Activated CD4-positive, alpha-beta memory T cell treated with anti-CD3 and anti-CD28 coated beads, Interleukin-2, amount 10 ng/mL, durations not matched to agents 7 days and 5 days (primary cell): ENCODE results near the gene ENTHD1. TPM values are rescaled to one million over a fixed set of nuclear protein-coding genes. Genes with fewer than 3 reads are reported as not detected.
A peak's percentile ranks its signal among the peaks of the same experiment; 100 is the strongest.

Source experiments
- CTCF ChIA-PET: fragments of 350-600 bp; sonication (Branson Sonifier 250); formaldehyde crosslinking; loops from one replicate; lab custom pipeline; 2021; ENCODE audit warnings: antibody characterized with exemption, inconsistent platforms; lab: Charles Lee
- POLR2A ChIA-PET: fragments of 350-600 bp; sonication (Branson Sonifier 250); formaldehyde crosslinking; loops from one replicate; lab custom pipeline; 2021; ENCODE audit warnings: antibody characterized with exemption; lab: Charles Lee
- DNase-seq: peaks from one replicate; pipeline ENCODE4 v3.0.0-alpha.2; 2020
- H3K27ac Mint-ChIP-seq: one replicate; pipeline ENCODE4 v1.8.0; 2021; ENCODE audit warnings: mild to moderate bottlenecking, mixed read lengths
- H3K27me3 Mint-ChIP-seq: one replicate; pipeline ENCODE4 v1.8.0; 2021; ENCODE audit warnings: mixed read lengths
- H3K36me3 Mint-ChIP-seq: one replicate; pipeline ENCODE4 v1.8.0; 2021; ENCODE audit warnings: low read depth, mixed read lengths
- H3K4me1 Mint-ChIP-seq: one replicate; pipeline ENCODE4 v1.8.0; 2021; ENCODE audit warnings: mixed read lengths
- H3K4me3 Mint-ChIP-seq: one replicate; pipeline ENCODE4 v1.8.0; 2021; ENCODE audit warnings: mild to moderate bottlenecking, mixed read lengths
- H3K9me3 Mint-ChIP-seq: one replicate; pipeline ENCODE4 v1.8.0; 2021; ENCODE audit warnings: mixed read lengths
- total RNA-seq, 2 experiments: library from RNA; stranded (reverse); gene quantifications; one replicate each; pipeline ENCODE4 v1.2.3, GENCODE V29; 2021

The ENTHD1 gene
- total RNA-seq, 2 experiments from 2014 or later = 0.13 TPM; not detected in 1

DNA sequence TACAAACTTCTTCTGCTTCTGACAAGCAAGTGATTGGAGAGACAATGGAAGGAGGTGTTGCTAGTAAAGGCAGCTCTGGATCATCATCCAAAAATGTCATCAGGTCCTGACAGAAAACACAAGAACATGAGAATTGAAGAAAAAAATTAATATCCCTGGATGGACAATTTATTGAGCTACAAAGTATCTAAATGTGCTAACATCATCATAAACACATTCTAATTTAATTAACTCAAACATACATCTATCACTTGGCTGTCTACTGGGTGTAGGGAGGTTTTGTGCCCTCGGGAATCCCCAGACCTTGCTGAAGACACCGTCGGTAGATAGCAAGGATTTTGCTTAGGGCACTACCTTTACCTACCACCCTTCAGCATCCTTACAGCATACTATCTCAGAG is 72.6 kb downstream of the ENTHD1 start:
- ChIA-PET CTCF (no interaction called here), POLR2A (no interaction called here)
- H3K4me3 Mint-ChIP-seq = no peak overlapping the region
- no peak overlapping the region for H3K27ac Mint-ChIP-seq
- no peak for DNase-seq
- peaks cover 8% of the 10 kb centered on the region for H3K4me1 Mint-ChIP-seq
- peaks cover 5% of the 10 kb centered on the region for H3K27me3 Mint-ChIP-seq
- H3K36me3 Mint-ChIP-seq = peaks cover 3% of the 10 kb centered on the region
- H3K9me3 Mint-ChIP-seq = no peaks in the 10 kb centered on the region

DNA sequence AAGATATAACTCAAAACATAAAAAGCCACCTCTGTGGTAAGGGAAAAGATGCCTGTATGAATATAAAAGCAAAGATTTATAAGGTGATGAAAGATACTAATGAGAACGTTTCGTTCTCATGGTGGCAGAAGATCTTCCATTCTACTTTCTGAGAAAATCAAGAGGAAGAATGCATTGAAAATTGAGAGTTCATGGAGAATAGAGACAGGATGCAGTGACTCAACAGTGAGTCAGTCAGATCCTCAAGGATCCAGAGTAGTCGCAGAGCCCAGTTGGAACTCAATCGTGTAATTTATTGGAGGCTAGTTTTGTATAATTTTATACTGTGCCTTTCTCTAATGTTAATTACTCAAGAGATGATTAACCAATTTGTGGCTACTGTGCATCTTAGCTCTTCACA is 73.3 kb downstream of the ENTHD1 start:
- Mint-ChIP-seq H3K36me3 (peaks cover 3% of the 10 kb centered on the region), H3K4me1 (peaks cover 3% of the 10 kb centered on the region), H3K27ac (no peak overlapping the region), H3K4me3 (no peak overlapping the region), H3K9me3 (no peaks in the 10 kb centered on the region), H3K27me3 (peaks cover 5% of the 10 kb centered on the region)
- no peak for DNase-seq
- ChIA-PET CTCF (no interaction called here), POLR2A (no interaction called here)

DNA sequence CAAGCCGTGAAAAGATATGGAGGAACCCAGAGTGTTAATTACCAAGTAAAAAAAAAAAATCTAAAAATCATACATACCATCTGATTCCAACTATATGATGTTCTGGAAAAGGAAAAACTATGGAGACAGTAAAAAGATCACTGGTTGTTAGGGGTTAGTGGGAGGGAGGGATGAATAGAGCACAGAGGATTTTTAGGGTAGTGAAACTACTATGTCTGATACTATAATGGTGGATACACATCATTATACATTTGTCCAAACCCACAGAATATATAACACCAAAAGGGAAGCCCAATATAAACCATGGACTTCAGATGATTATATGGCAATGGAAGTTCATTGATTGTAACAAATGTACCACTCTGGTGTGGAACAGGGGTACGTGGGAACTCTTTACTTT is 74.1 kb downstream of the ENTHD1 start:
- peaks cover 6% of the 10 kb centered on the region for H3K4me1 Mint-ChIP-seq
- no peaks in the 10 kb centered on the region for H3K36me3 Mint-ChIP-seq
- H3K9me3 Mint-ChIP-seq = no peaks in the 10 kb centered on the region
- no peak overlapping the region for H3K27ac Mint-ChIP-seq
- H3K4me3 Mint-ChIP-seq = no peak overlapping the region
- ChIA-PET POLR2A (no interaction called here), CTCF (no interaction called here)
- no peak for DNase-seq
- H3K27me3 Mint-ChIP-seq = peaks cover 5% of the 10 kb centered on the region

- no peaks in the 10 kb centered on the region for H3K9me3 Mint-ChIP-seq
- peaks cover 5% of the 10 kb centered on the region for H3K27me3 Mint-ChIP-seq
- POLR2A ChIA-PET = no interaction called here
- no peak overlapping the region for H3K4me3 Mint-ChIP-seq
- no peak for DNase-seq
- CTCF ChIA-PET = no interaction called here
- H3K27ac Mint-ChIP-seq = no peak overlapping the region
- peaks cover 8% of the 10 kb centered on the region for H3K4me1 Mint-ChIP-seq
- no peaks in the 10 kb centered on the region for H3K36me3 Mint-ChIP-seq
Observed at GRCh38 chr22:39818094-39818493, 75.5 kb downstream of the ENTHD1 start.

DNA sequence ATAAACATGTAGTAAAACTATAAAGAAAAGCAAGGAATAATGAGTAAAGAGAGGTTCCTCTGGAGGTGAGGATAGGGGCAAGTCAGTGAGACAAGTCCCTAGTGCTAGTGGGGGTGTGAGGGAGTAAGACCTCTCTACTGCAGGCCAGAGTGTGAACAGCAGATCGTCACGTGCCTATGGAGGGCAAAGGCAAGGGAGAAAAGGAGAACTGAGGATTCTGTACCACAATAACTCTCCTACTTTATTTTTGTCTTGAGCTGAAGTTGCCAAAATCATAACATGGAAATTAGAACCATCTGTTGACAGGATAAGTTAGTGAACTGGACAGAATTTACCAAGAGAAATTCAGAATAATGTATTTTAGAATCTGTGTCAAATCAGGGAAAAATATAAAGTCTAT is 77.6 kb downstream of the ENTHD1 start:
- no peaks in the 10 kb centered on the region for H3K27me3 Mint-ChIP-seq
- peaks cover 8% of the 10 kb centered on the region for H3K4me1 Mint-ChIP-seq
- no peak overlapping the region for H3K27ac Mint-ChIP-seq
- no peak overlapping the region for H3K4me3 Mint-ChIP-seq
- no peaks in the 10 kb centered on the region for H3K9me3 Mint-ChIP-seq
- H3K36me3 Mint-ChIP-seq = no peaks in the 10 kb centered on the region
- DNase-seq = no peak
- ChIA-PET CTCF (no interaction called here), POLR2A (no interaction called here)

DNA sequence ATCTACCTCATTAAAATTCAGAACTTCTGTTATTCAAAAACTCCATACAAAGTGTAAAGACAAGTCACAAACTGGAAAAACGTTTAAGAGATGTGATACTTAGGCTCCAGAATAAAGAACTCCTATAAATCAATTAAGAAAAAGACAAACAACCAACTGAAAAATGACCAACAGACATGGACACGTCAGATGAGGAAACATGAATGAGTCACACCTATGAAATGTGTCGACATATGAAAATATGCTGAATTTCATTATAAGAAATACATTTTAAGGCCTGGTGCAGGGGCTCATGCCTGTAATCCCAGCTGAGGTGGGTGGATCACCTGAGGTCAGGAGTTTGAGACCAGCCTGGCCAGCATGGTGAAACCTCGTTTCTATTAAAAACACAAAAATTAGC is 78.7 kb downstream of the ENTHD1 start:
- Mint-ChIP-seq H3K27me3 (no peaks in the 10 kb centered on the region), H3K36me3 (no peaks in the 10 kb centered on the region), H3K4me3 (no peak overlapping the region), H3K9me3 (no peaks in the 10 kb centered on the region), H3K4me1 (peaks cover 12% of the 10 kb centered on the region), H3K27ac (no peak overlapping the region)
- CTCF ChIA-PET = no interaction called here
- DNase-seq = no peak
- POLR2A ChIA-PET = no interaction called here

- no peaks in the 10 kb centered on the region for H3K9me3 Mint-ChIP-seq
- no peak for DNase-seq
- no peak overlapping the region for H3K4me3 Mint-ChIP-seq
- ChIA-PET POLR2A (interaction anchor here (0.6 to 1.3 kb wide), 4 partner anchors 30 to 531 kb away, joined by 3 to 4 read pairs (median 4); no protein-coding TSS in a partner anchor), CTCF (interaction anchor here (0.6 to 1.1 kb wide), 3 partner anchors 22 to 1047 kb away, joined by 3 read pairs; no protein-coding TSS in a partner anchor)
- H3K36me3 Mint-ChIP-seq = no peaks in the 10 kb centered on the region
- no peaks in the 10 kb centered on the region for H3K27me3 Mint-ChIP-seq
- peaks cover 31% of the 10 kb centered on the region for H3K4me1 Mint-ChIP-seq
- no peak overlapping the region for H3K27ac Mint-ChIP-seq
Observed at GRCh38 chr22:39809772-39810557, 83.6 kb downstream of the ENTHD1 start.

GRCh38 chr22:39808081-39808480 is 85.5 kb downstream of the ENTHD1 start:
- H3K9me3 Mint-ChIP-seq = no peaks in the 10 kb centered on the region
- ChIA-PET CTCF (interaction anchor here (0.6 kb wide), 1 partner anchor 382 kb away, joined by 3 read pairs; no protein-coding TSS in a partner anchor), POLR2A (no interaction called here)
- H3K27ac Mint-ChIP-seq = no peak overlapping the region
- no peaks in the 10 kb centered on the region for H3K36me3 Mint-ChIP-seq
- H3K4me1 Mint-ChIP-seq = peaks cover 26% of the 10 kb centered on the region
- peaks cover 6% of the 10 kb centered on the region for H3K27me3 Mint-ChIP-seq
- DNase-seq = peak; percentile 22
- H3K4me3 Mint-ChIP-seq = no peak overlapping the region

- H3K27me3 Mint-ChIP-seq = peaks cover 20% of the 10 kb centered on the region
- POLR2A ChIA-PET = interaction anchor here (1.5 kb wide), 1 partner anchor 94 kb away, joined by 3 read pairs; the partner anchor contains the start of gene GRAP2
- no peak overlapping the region for H3K27ac Mint-ChIP-seq
- peaks cover 26% of the 10 kb centered on the region for H3K4me1 Mint-ChIP-seq
- CTCF ChIA-PET = no interaction called here
- H3K4me3 Mint-ChIP-seq = no peak overlapping the region
- H3K36me3 Mint-ChIP-seq = no peaks in the 10 kb centered on the region
- no peaks in the 10 kb centered on the region for H3K9me3 Mint-ChIP-seq
- no peak for DNase-seq
Observed at GRCh38 chr22:39806109-39806508, 87.5 kb downstream of the ENTHD1 start.

DNA sequence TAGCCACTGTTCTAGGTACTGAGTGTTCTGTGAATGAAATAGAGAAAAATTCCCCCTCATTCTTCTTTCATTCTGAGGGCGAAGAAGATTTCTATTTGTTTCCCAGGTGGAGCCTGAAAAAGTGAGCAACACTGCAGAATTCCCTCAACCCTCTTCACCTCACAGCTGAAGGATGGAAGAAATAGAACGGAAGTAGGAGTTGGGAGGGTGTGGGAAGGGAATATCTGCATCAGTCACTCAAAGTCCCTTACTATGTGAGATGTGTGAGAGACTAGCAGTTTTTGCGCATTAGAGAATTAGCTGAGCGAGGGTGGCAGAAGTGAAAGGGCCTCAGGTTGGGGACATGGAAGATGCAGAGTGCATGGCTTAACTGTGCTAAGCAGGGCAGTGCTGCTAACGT is 88.4 kb downstream of the ENTHD1 start:
- no peak overlapping the region for H3K4me3 Mint-ChIP-seq
- peaks cover 2% of the 10 kb centered on the region for H3K36me3 Mint-ChIP-seq
- no peak for DNase-seq
- ChIA-PET CTCF (no interaction called here), POLR2A (interaction anchor here (1.5 kb wide), 1 partner anchor 95 kb away, joined by 3 read pairs; the partner anchor contains the start of gene GRAP2)
- no peak overlapping the region for H3K27ac Mint-ChIP-seq
- H3K4me1 Mint-ChIP-seq = peaks cover 23% of the 10 kb centered on the region
- peaks cover 2% of the 10 kb centered on the region for H3K9me3 Mint-ChIP-seq
- H3K27me3 Mint-ChIP-seq = peaks cover 22% of the 10 kb centered on the region

DNA sequence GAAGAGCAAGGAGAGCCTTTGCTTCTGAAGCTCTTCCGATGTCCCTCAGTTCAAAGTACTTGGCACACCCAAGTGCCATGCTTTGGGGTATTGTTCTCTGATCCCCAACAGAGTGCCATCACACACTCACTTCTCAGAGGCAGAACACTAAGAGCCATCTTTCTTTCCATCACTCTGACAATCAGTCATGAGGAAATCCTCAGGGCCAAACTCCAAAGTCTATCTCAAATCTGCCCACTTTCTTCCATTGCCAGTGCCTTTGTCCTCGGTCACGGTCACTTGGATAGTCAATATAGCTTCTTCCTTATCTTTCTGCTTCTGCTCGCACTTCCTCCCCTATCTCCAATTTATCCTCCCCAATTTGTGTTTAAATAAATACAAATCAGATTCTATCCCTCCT is 90.9 kb downstream of the ENTHD1 start:
- H3K9me3 Mint-ChIP-seq = peaks cover 19% of the 10 kb centered on the region
- H3K4me1 Mint-ChIP-seq = peaks cover 10% of the 10 kb centered on the region
- peaks cover 8% of the 10 kb centered on the region for H3K36me3 Mint-ChIP-seq
- CTCF ChIA-PET = no interaction called here
- POLR2A ChIA-PET = no interaction called here
- peaks cover 23% of the 10 kb centered on the region for H3K27me3 Mint-ChIP-seq
- no peak for DNase-seq
- no peak overlapping the region for H3K27ac Mint-ChIP-seq
- H3K4me3 Mint-ChIP-seq = no peak overlapping the region

GRCh38 chr22:39800790-39801520 is 92.6 kb downstream of the ENTHD1 start:
- H3K9me3 Mint-ChIP-seq = peaks cover 28% of the 10 kb centered on the region

DNA sequence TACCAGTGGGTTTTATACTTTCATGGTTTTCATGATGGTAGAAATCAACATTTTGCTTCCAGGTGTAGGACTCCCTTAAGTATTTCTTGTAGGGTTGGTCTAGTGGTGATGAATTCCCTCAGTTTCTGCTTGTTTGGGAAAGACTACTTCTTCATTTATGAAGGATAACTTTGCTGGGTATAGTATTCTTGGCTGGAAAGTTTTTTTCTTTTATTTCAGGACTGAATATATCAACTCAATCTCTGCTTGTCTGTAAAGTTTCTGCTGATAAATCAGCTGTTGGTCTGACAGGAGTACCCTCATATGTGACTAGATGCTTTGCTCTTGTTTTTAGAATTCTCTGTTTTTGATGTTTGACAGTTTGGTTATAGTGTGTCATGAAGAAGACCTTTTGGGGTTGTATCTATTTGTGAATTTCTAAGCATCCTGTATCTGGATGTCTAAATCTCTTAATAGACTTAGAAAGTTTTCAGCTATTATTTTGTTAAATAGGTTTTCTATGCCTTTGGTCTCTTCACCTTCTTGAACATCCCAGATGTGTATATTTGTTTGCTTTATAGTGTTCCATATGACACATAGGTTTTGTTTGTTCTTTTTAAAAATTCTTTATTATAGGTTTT is 95.9 kb downstream of the ENTHD1 start:
- DNase-seq = no peak
- ChIA-PET CTCF (no interaction called here), POLR2A (no interaction called here)
- Mint-ChIP-seq H3K36me3 (peaks cover 17% of the 10 kb centered on the region), H3K9me3 (peaks cover 34% of the 10 kb centered on the region), H3K4me1 (no peaks in the 10 kb centered on the region), H3K4me3 (no peak overlapping the region), H3K27me3 (peaks cover 29% of the 10 kb centered on the region), H3K27ac (no peak overlapping the region)

More at GRCh38 chr22:39800790-39801520, 92.6 kb downstream of the ENTHD1 start:
- H3K36me3 Mint-ChIP-seq = peaks cover 14% of the 10 kb centered on the region
- peaks cover 10% of the 10 kb centered on the region for H3K4me1 Mint-ChIP-seq
- no peak overlapping the region for H3K27ac Mint-ChIP-seq
- H3K27me3 Mint-ChIP-seq = peaks cover 31% of the 10 kb centered on the region
- ChIA-PET CTCF (no interaction called here), POLR2A (no interaction called here)
- H3K4me3 Mint-ChIP-seq = no peak overlapping the region
- DNase-seq = no peak
